H1 (cell line): ENCODE measurements around the gene SLC44A1. TPM values are rescaled to one million over a fixed set of nuclear protein-coding genes. Genes with fewer than 3 reads are reported as not detected.

Experiments used
- CTCF ChIA-PET: fragments of 300-600 bp; sonication (Branson Sonifier 250); formaldehyde crosslinking; loops from one replicate; lab custom pipeline; 2021; ENCODE audit not compliant: partially characterized antibody; lab: Charles Lee
- POLR2A ChIA-PET: fragments of 300-600 bp; sonication (Branson Sonifier 250); formaldehyde crosslinking; loops from one replicate; lab custom pipeline; 2021; ENCODE audit warnings: inconsistent platforms; ENCODE audit not compliant: partially characterized antibody; lab: Charles Lee
- DNase-seq, 2 experiments: peaks; one replicate each; pipeline versions ENCODE4 v3.0.0 to v3.0.0-alpha.2; 2010 to 2022; ENCODE audit warnings: low spot score in 2 of 2, low read depth in 1 of 2, mixed read lengths in 1 of 2
- FAIRE-seq: peaks from 2 replicates; lab custom pipeline; 2011; peaks lifted over from hg19 to GRCh38; lab: Jason Lieb, UNC
- H2AFZ ChIP-seq: 2 replicates; pipeline ENCODE4 v1.8.1; 2012; ENCODE audit warnings: low read length, inconsistent platforms
- H2AK5ac ChIP-seq: 2 replicates; pipeline ENCODE4 v1.6.1; 2013; ENCODE audit warnings: low read depth, low read length
- H2BK120ac ChIP-seq: replicated peaks from 2 replicates; pipeline ENCODE3; 2013; ENCODE audit warnings: low read depth, low read length, inconsistent platforms
- H2BK12ac ChIP-seq: 2 replicates; pipeline ENCODE4 v1.6.1; 2013; ENCODE audit warnings: low read depth, low read length
- H2BK15ac ChIP-seq: 2 replicates; pipeline ENCODE4 v1.6.1; 2013; ENCODE audit warnings: low read length
- H2BK20ac ChIP-seq: 2 replicates; pipeline ENCODE4 v1.6.1; 2013; ENCODE audit warnings: low read length
- H2BK5ac ChIP-seq: 2 replicates; pipeline ENCODE4 v1.6.1; 2013; ENCODE audit warnings: low read depth, low read length
- H3K14ac ChIP-seq: 2 replicates; pipeline ENCODE4 v1.6.1; 2013; ENCODE audit warnings: inconsistent platforms; ENCODE audit not compliant: insufficient read length
- H3K18ac ChIP-seq: 2 replicates; pipeline ENCODE4 v1.6.1; 2013; ENCODE audit warnings: low read length; ENCODE audit errors: extremely low read depth
- H3K23ac ChIP-seq: 2 replicates; pipeline ENCODE4 v1.6.1; 2013; ENCODE audit warnings: inconsistent platforms; ENCODE audit not compliant: insufficient read length
- H3K23me2 ChIP-seq: 2 replicates; pipeline ENCODE4 v1.6.1; 2013; ENCODE audit warnings: low read depth, low read length
- H3K27ac ChIP-seq: 2 replicates; pipeline ENCODE4 v1.6.1; 2011; ENCODE audit warnings: low read depth, low read length, inconsistent platforms
- H3K27me3 ChIP-seq, 4 experiments: replicated peaks in 1 of 4; 1 replicate in 1 of 4; 2 replicates in 3 of 4; pipeline versions ENCODE4 v1.6.1 to v1.8.1; 2011 to 2013; ENCODE audit warnings: low read length in 3 of 4, mild to moderate bottlenecking in 3 of 4, inconsistent platforms in 2 of 4, mixed read lengths in 2 of 4, moderate library complexity in 1 of 4; ENCODE audit not compliant: control insufficient read depth in 3 of 4, insufficient read depth in 3 of 4; ENCODE audit errors: extremely low read depth in 1 of 4
- H3K36me3 ChIP-seq, 4 experiments: 2 replicates each; pipeline versions ENCODE4 v1.6.1 to v1.8.1; 2011 to 2013; ENCODE audit warnings: mild to moderate bottlenecking in 4 of 4, low read length in 3 of 4, moderate library complexity in 2 of 4, control low read depth in 1 of 4, inconsistent platforms in 1 of 4; ENCODE audit not compliant: insufficient read depth in 4 of 4, control insufficient read depth in 2 of 4
- H3K4ac ChIP-seq: replicated peaks from 2 replicates; pipeline ENCODE3; 2013; ENCODE audit warnings: low read length, low read depth, mixed read lengths, inconsistent platforms; ENCODE audit not compliant: insufficient read length
- H3K4me1 ChIP-seq, 4 experiments: replicated peaks in 1 of 4; 1 replicate in 1 of 4; 2 replicates in 3 of 4; pipeline versions ENCODE4 v1.6.1 to v1.8.1; 2011 to 2013; ENCODE audit warnings: low read length in 3 of 4, inconsistent platforms in 2 of 4, mixed read lengths in 1 of 4; ENCODE audit not compliant: insufficient read depth in 4 of 4, control insufficient read depth in 3 of 4
- H3K4me2 ChIP-seq, 2 experiments: 2 replicates each; pipeline versions ENCODE4 v1.6.1 to v1.8.1; 2011 to 2013; ENCODE audit warnings: low read depth in 2 of 2, low read length in 2 of 2, control low read depth in 1 of 2, inconsistent platforms in 1 of 2, mild to moderate bottlenecking in 1 of 2; ENCODE audit not compliant: insufficient read depth in 1 of 2
- H3K4me3 ChIP-seq, 4 experiments: fragments of 200-600, 300-600 bp in 1 of 4; sonication (generic), shearing (Covaris generic), sonication (Bioruptor Twin) in 1 of 4; 2 replicates each; pipeline versions ENCODE4 v1.5.1 to v1.8.1; 2011 to 2016; ENCODE audit warnings: low read length in 4 of 4, low read depth in 3 of 4, control low read depth in 2 of 4, inconsistent platforms in 2 of 4, mild to moderate bottlenecking in 2 of 4, mixed read lengths in 1 of 4, moderate library complexity in 1 of 4; ENCODE audit not compliant: insufficient read depth in 2 of 4; ENCODE audit errors: extremely low read depth in 1 of 4
- H3K56ac ChIP-seq: replicated peaks from 2 replicates; pipeline ENCODE3; 2013; ENCODE audit warnings: low read depth, mild to moderate bottlenecking, mixed read lengths, low read length, inconsistent platforms; ENCODE audit not compliant: insufficient read length
- H3K79me1 ChIP-seq: 2 replicates; pipeline ENCODE4 v1.6.1; 2013; ENCODE audit warnings: low read depth, low read length, control low read depth
- H3K79me2 ChIP-seq, 2 experiments: 2 replicates each; pipeline versions ENCODE4 v1.6.1 to v1.8.1; 2012 to 2013; ENCODE audit warnings: low read length in 2 of 2, mild to moderate bottlenecking in 2 of 2, inconsistent platforms in 1 of 2; ENCODE audit not compliant: insufficient read depth in 2 of 2, control insufficient read depth in 1 of 2
- H3K9ac ChIP-seq, 4 experiments: replicated peaks in 1 of 4; 1 replicate in 1 of 4; 2 replicates in 3 of 4; pipeline versions ENCODE4 v1.6.1 to v1.8.1; 2011 to 2013; ENCODE audit warnings: low read depth in 3 of 4, low read length in 3 of 4, control low read depth in 2 of 4, mild to moderate bottlenecking in 2 of 4, moderate library complexity in 2 of 4, inconsistent platforms in 1 of 4; ENCODE audit errors: extremely low read depth in 1 of 4
- H3K9me3 ChIP-seq, 2 experiments: 2 replicates each; pipeline versions ENCODE4 v1.6.1 to v1.8.1; 2012 to 2013; ENCODE audit warnings: mild to moderate bottlenecking in 2 of 2, moderate library complexity in 2 of 2, control low read depth in 1 of 2, inconsistent platforms in 1 of 2, low read depth in 1 of 2, low read length in 1 of 2, mixed read lengths in 1 of 2; ENCODE audit not compliant: insufficient read depth in 2 of 2
- H4K20me1 ChIP-seq, 2 experiments: replicated peaks in 1 of 2; 2 replicates each; pipeline versions ENCODE3 to v1.8.1; 2011 to 2013; ENCODE audit warnings: inconsistent platforms in 2 of 2, low read length in 2 of 2, mild to moderate bottlenecking in 1 of 2; ENCODE audit not compliant: insufficient read depth in 2 of 2, control insufficient read depth in 1 of 2
- H4K5ac ChIP-seq: 2 replicates; pipeline ENCODE4 v1.6.1; 2013; ENCODE audit warnings: low read length, low read depth, mixed read lengths, inconsistent platforms; ENCODE audit not compliant: insufficient read length
- H4K8ac ChIP-seq: 2 replicates; pipeline ENCODE4 v1.8.0; 2013; ENCODE audit warnings: mild to moderate bottlenecking, moderate library complexity, low read length, inconsistent platforms; ENCODE audit not compliant: insufficient read depth; ENCODE audit errors: extremely low read depth
- H4K91ac ChIP-seq: replicated peaks from 2 replicates; pipeline ENCODE3; 2013; ENCODE audit warnings: low read length, mixed read lengths, inconsistent platforms; ENCODE audit not compliant: insufficient read length
- ASH2L ChIP-seq: fragments of 200-600, 300-600 bp; sonication (generic); IDR thresholded peaks from one replicate; pipeline ENCODE4 v1.7.1; 2017; ENCODE audit warnings: low read length
- BACH1 ChIP-seq: IDR thresholded peaks from 2 replicates; pipeline ENCODE4 v1.6.1; 2012; ENCODE audit warnings: low read length, improper control_type of control experiment
- CEBPB ChIP-seq: IDR thresholded peaks from 2 replicates; pipeline ENCODE4 v1.6.1; 2012; ENCODE audit warnings: low read depth, low read length
- FOSL1 ChIP-seq: IDR thresholded peaks from 2 replicates; pipeline ENCODE4 v1.6.1; 2011; ENCODE audit warnings: mild to moderate bottlenecking, low read depth, low read length, moderate library complexity; ENCODE audit not compliant: insufficient read depth
- GABPA ChIP-seq: IDR thresholded peaks from 2 replicates; pipeline ENCODE4 v1.6.1; 2011; ENCODE audit warnings: mild to moderate bottlenecking, low read length, moderate library complexity, borderline replicate concordance; ENCODE audit not compliant: insufficient read depth
- POLR2A ChIP-seq, 2 experiments: IDR thresholded peaks; 1 replicate in 1 of 2; 2 replicates in 1 of 2; pipeline ENCODE4 v1.6.1; 2011; ENCODE audit warnings: low read depth in 2 of 2, low read length in 2 of 2, mild to moderate bottlenecking in 2 of 2; ENCODE audit errors: control extremely low read depth in 1 of 2
- POU5F1 ChIP-seq: IDR thresholded peaks from 2 replicates; pipeline ENCODE4 v1.6.1; 2011; ENCODE audit warnings: low read depth, mild to moderate bottlenecking, low read length, moderate library complexity
- RFX5 ChIP-seq: IDR thresholded peaks from 2 replicates; pipeline ENCODE4 v1.6.1; 2011; ENCODE audit warnings: low read depth, low read length, improper control_type of control experiment, borderline replicate concordance
- SAP30 ChIP-seq: fragments of 300-600 bp; sonication (generic); IDR thresholded peaks from 2 replicates; pipeline ENCODE4 v1.7.1; 2012; ENCODE audit warnings: low read length, moderate library complexity, mild to moderate bottlenecking, inconsistent platforms; ENCODE audit not compliant: insufficient read depth, insufficient replicate concordance
- SIN3A ChIP-seq, 2 experiments: IDR thresholded peaks in 1 of 2; conservative IDR thresholded peaks in 1 of 2; 2 replicates each; pipeline ENCODE4 v1.6.1; 2011 to 2012; ENCODE audit warnings: low read length in 2 of 2, improper control_type of control experiment in 1 of 2, low read depth in 1 of 2, mild to moderate bottlenecking in 1 of 2
- SIX5 ChIP-seq: IDR thresholded peaks from 2 replicates; pipeline ENCODE4 v1.6.1; 2011; ENCODE audit warnings: mild to moderate bottlenecking, low read depth, low read length
- SP2 ChIP-seq: IDR thresholded peaks from 2 replicates; pipeline ENCODE4 v1.6.1; 2012; ENCODE audit warnings: mild to moderate bottlenecking, low read length, inconsistent platforms
- WGBS, 2 experiments: shearing (Covaris generic) in 1 of 2; methylation state at CpG; one replicate each; pipeline versions ENCODE4 v1.1.6 to v1.1.7; 2013 to 2015; ENCODE audit warnings: low lambda C conversion rate in 2 of 2, mixed read lengths in 2 of 2, inconsistent platforms in 1 of 2, low coverage in 1 of 2, missing lambda C conversion rate in 1 of 2; ENCODE audit not compliant: insufficient replicate concordance in 2 of 2, insufficient coverage in 1 of 2, insufficient read length in 1 of 2; ENCODE audit errors: extremely low coverage in 1 of 2, missing lambda C conversion rate in 1 of 2; 5-methylcytosine and 5-hydroxymethylcytosine counted together
- polyA plus RNA-seq, 7 experiments: library from polyadenylated mRNA; depleted of rRNA in 3 of 7; stranded (reverse) in 5 of 7; unstranded in 2 of 7; fragments of >200 nt in 5 of 7; fragments of 200-250 nt in 2 of 7; gene quantifications; 1 replicate in 5 of 7; 2 replicates in 1 of 7; 4 replicates in 1 of 7; pipeline versions ENCODE4 v1.2.1 to v1.2.3, GENCODE V29; 2011 to 2013; ENCODE audit warnings: missing spikeins in 2 of 7, mixed read lengths in 2 of 7
- total RNA-seq: library from RNA; stranded (reverse); fragmentation: NEBNext Ultra II Directional; extraction: Animal tissue kit (Norgen Biotek cat#: 25700); gene quantifications from 2 replicates; pipeline ENCODE4 v1.2.1, GENCODE V29; 2021
- TF ChIP-seq, protein P1 (sequence below): IDR thresholded peaks from 2 replicates; pipeline ENCODE4 v1.6.1; 2011; ENCODE audit warnings: low read depth, mild to moderate bottlenecking, low read length; ENCODE audit not compliant: insufficient read depth
- TF ChIP-seq, protein P2 (sequence below): IDR thresholded peaks from 2 replicates; pipeline ENCODE4 v1.6.1; 2012; ENCODE audit warnings: inconsistent platforms

Gene SLC44A1
- total and polyA plus RNA-seq, 2 of the 8 experiments (the other 6 are each of a cell fraction or from before 2014, with no cell fraction given): 30.5 to 71.2 TPM

GRCh38 chr9:105392531-105392930 lies 148.1 kb downstream of the SLC44A1 start:
- DNase-seq: no peak
- H2AFZ ChIP-seq: no peak overlapping the region
- H3K23me2 ChIP-seq: no peaks in the 10 kb centered on the region
- H3K27me3 ChIP-seq: no peaks in the 10 kb centered on the region
- no peak overlapping the region for H2BK12ac ChIP-seq
- H4K20me1 ChIP-seq: no peaks in the 10 kb centered on the region
- ChIA-PET CTCF (interaction anchor here (0.8 to 1.4 kb wide), 5 partner anchors 9 to 529 kb away, joined by 3 to 4 read pairs (median 3); no protein-coding TSS in a partner anchor), POLR2A (no interaction called here)
- no peak overlapping the region for H2BK5ac ChIP-seq
- H3K23ac ChIP-seq: no peak overlapping the region
- H3K79me1 ChIP-seq: no peaks in the 10 kb centered on the region
- H2BK120ac ChIP-seq: no peak overlapping the region
- H3K4me1 ChIP-seq: peaks cover 2 to 21% (median 10%) of the 10 kb centered on the region in 4 experiments; a peak in 5 of 7 replicates
- H3K4ac ChIP-seq: no peak overlapping the region
- no peaks in the 10 kb centered on the region for H3K9me3 ChIP-seq
- H3K9ac ChIP-seq: no peak overlapping the region
- H4K91ac ChIP-seq: no peak overlapping the region
- 77% methylated on average over 1 of the region's 1 CpG; no CpG with 5 or more reads in 1 of the 2 experiments for whole genome bisulfite sequencing, 2 experiments
- no peak overlapping the region for H3K14ac ChIP-seq
- H3K27ac ChIP-seq: no peak overlapping the region
- no peak overlapping the region for H2AK5ac ChIP-seq
- H3K4me2 ChIP-seq: no peak overlapping the region
- H3K79me2 ChIP-seq: no peaks in the 10 kb centered on the region
- H2BK15ac ChIP-seq: no peak overlapping the region
- no peak for FAIRE-seq
- no peak overlapping the region for H3K56ac ChIP-seq
- no peaks in the 10 kb centered on the region for H3K36me3 ChIP-seq
- no peak overlapping the region for H3K18ac ChIP-seq
- H4K5ac ChIP-seq: no peak overlapping the region
- H2BK20ac ChIP-seq: no peak overlapping the region
- no peak overlapping the region for H3K4me3 ChIP-seq
- no peak overlapping the region for H4K8ac ChIP-seq
- TF ChIP-seq GABPA (no peak), POU5F1 (no peak), SAP30 (no peak), ASH2L (no peak), SIN3A (conservative IDR thresholded peaks at IDR 0.05 in 1 of 2, IDR thresholded peaks at IDR 0.05 in 1 of 2; ENCODE audit: low read depth in 1 of 2, low read length in 2 of 2) (no peak), FOSL1 (no peak), CEBPB (no peak), POLR2A (IDR thresholded peaks at IDR 0.05; ENCODE audit: control extremely low read depth in 1 of 2, low read depth in 2 of 2, low read length in 2 of 2) (no peak), BACH1 (no peak), SIX5 (no peak), RFX5 (no peak), SP2 (no peak)
- TF ChIP-seq, protein P1, sequence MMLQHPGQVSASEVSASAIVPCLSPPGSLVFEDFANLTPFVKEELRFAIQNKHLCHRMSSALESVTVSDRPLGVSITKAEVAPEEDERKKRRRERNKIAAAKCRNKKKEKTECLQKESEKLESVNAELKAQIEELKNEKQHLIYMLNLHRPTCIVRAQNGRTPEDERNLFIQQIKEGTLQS: no peak
- TF ChIP-seq, protein P2, sequence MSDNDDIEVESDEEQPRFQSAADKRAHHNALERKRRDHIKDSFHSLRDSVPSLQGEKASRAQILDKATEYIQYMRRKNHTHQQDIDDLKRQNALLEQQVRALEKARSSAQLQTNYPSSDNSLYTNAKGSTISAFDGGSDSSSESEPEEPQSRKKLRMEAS: no peak
